ENCODE data around the gene BEST1.

- TF ChIP-seq MAX (IDR thresholded peaks at IDR 0.05) (no peak), CTCF (IDR thresholded peaks at IDR 0.05 in 2 of 3, conservative IDR thresholded peaks at IDR 0.05 in 1 of 3; ENCODE audit: borderline replicate concordance in 1 of 3, insufficient read depth in 1 of 3, low read depth in 2 of 3, low read length in 2 of 3) (no peak), RAD21 (IDR thresholded peaks at IDR 0.05; ENCODE audit: low read depth) (no peak), EZH2phosphoT487 (IDR thresholded peaks at IDR 0.05; ENCODE audit: borderline replicate concordance) (no peak), POLR2AphosphoS5 (IDR thresholded peaks at IDR 0.05; ENCODE audit: low read depth, low read length) (no peak), POLR2A (IDR thresholded peaks at IDR 0.05; ENCODE audit: borderline replicate concordance, extremely low read depth, insufficient read depth, insufficient read length) (no peak), EZH2 (IDR thresholded peaks at IDR 0.05) (no peak), TCF7L2 (IDR thresholded peaks at IDR 0.05; ENCODE audit: borderline replicate concordance, extremely low read depth, insufficient read depth, insufficient read length) (no peak)
These were observed 19.2 kb upstream of the BEST1 start for GRCh38 chr11:61930933-61931332.

Data from HCT116 (cell line).